GM19043 (cell line): ENCODE results near the gene GRB7.
A peak's percentile ranks its signal among the peaks of the same experiment; 100 is the strongest.
"Not testable (repeated sequence)": the region's sequence is repeated elsewhere in the genome, so short reads cannot be mapped to it uniquely, and the experiment has no call there.

Experiments
- ATAC-seq: cut with Tn5 transposase; IDR thresholded peaks from one replicate; pipeline ENCODE4 v1.9.1; 2021; ENCODE audit warnings: low read depth; ENCODE audit not compliant: unreplicated experiment

GRB7 gene

GRCh38 chr17:39730095-39730921, 7.4 kb upstream of the GRB7 start, which contains the start of gene MIEN1:
MIEN1 (minus strand) TSS chr17:39730532; CDS start chr17:39730495, 37 bp downstream.
- peak; percentile 79 for ATAC-seq

DNA sequence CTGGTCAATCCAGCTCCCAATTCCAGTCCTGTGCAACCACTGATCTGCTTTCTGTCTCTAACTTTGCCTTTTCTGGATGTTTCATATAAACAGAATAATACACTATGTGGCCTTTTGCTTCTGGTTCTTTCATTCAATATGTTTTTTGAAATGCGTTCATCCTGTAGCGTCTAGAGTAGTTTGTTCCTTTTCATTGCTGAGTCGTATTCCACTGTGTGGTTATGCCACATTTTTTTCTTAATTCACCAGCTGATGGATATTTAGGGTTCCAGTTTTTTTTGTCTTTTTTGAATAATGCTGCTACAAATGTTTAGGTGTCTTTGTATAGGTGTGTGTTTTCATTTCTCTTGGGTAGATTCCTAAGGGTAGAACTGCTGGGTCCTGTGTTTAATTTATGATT, 5.2 kb upstream of the GRB7 start:
- ATAC-seq: no peak

- ATAC-seq: no peak
These were observed 1.9 kb upstream of the GRB7 start for GRCh38 chr17:39735882-39736281.

- no peak for ATAC-seq
These were observed 1.2 kb upstream of the GRB7 start for GRCh38 chr17:39736319-39737165.

GRCh38 chr17:39737206-39737759, 455 bp upstream of the GRB7 start:
- no peak for ATAC-seq

DNA sequence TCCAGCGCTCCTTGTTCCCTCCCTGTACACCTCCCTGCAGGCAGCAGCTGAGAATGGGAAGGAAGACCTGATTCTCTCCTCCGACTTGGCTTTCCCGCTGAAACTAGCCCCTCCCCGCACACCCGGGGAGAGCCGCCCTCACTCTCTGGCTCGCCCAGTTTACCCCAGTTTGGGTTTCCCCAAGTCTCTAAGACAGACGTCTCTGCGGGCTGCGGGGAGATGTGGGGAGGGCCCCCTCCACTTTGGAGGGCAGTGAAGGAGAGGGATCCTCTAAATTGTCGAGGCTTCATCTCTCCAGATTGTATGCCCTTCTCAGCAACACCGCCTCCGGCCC, 797 bp downstream of the GRB7 start:
- ATAC-seq: no peak

- no peak for ATAC-seq
These were observed 1.5 kb downstream of the GRB7 start for GRCh38 chr17:39738983-39739884.

- no peak for ATAC-seq
These were observed 2.2 kb downstream of the GRB7 start for GRCh38 chr17:39739885-39740356.

DNA sequence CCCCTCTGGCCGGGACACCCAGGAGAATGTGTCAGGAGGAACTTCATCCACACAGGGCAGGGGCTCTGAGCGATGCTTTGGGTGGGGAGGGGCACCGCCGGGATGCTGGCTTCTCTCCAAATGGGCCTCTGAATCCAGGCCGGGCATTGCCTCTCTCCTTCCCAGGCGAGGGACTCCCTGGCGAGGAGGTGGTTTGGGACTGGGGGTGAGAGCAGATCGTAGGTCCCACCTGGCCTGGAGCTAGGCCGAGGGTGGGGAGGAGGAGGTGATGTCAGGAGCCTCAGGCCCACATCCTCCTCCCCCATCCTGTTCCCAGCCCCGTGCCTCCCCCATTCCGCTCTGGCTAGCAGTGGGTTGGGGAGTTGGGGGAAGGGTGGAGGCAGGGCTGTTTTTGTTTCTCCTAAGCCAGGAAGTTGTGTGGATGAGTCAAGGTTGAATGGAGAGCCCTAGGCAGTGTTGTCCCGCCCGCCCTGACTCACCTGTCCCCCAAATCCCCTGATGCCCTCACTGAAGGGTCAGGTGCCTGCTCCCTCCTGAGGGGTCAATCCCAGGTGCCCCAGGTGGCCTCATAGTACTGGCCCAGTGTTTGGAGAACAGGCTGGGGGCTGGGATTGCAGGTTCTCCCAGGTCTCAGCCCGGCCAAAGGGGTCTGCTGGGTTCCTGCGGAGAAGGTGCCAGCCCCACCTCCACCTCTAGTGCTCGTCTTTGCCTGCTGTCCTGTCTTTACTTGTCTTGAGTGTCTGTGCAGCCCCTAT, 2.8 kb downstream of the GRB7 start:
- ATAC-seq: no peak

DNA sequence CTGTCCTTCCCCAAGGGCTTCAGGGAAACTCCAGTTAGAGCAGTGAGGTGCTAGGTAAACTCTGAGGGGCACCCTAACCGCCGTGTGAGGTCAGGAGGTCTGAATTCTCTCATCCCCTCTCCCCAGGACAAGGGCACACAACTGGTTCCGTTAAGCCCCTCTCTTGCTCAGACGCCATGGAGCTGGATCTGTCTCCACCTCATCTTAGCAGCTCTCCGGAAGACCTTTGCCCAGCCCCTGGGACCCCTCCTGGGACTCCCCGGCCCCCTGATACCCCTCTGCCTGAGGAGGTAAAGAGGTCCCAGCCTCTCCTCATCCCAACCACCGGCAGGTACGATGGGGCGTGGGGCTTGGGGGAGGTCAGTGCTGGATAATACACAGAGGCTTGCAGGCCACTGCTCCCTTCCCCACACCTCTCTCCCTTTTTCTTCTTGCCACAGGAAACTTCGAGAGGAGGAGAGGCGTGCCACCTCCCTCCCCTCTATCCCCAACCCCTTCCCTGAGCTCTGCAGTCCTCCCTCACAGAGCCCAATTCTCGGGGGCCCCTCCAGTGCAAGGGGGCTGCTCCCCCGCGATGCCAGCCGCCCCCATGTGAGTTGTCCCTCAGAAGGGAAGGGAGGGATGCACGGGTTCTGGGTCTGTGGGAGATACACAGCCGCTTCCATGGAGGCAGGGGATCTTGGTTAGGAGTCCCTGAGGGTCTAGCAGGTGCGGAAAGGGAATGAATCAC, 4.6 kb downstream of the GRB7 start:
- no peak for ATAC-seq

- ATAC-seq: no peak
These were observed 5.2 kb downstream of the GRB7 start for GRCh38 chr17:39742856-39743436.

- ATAC-seq: no peak
These were observed 6.5 kb downstream of the GRB7 start for GRCh38 chr17:39744075-39744835.

- no peak for ATAC-seq
These were observed 7.1 kb downstream of the GRB7 start for GRCh38 chr17:39744836-39745215.

- ATAC-seq: no peak
These were observed 7.8 kb downstream of the GRB7 start for GRCh38 chr17:39745335-39746144.

DNA sequence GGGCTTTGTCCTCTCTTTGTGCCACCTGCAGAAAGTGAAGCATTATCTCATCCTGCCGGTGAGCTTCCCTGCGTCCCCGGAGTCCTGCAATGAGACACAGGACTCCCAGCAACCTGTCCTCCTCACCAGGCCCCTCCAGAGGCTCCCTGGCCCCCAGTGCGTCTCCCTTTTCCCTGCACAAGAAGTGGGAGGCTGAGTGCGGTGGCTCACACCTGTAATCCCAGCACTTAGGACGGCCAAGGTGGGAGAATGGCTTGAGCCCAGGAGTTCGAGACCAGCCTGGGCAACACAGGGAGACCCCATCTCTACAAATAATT, 8.4 kb downstream of the GRB7 start:
- no peak for ATAC-seq

- ATAC-seq: no peak
These were observed 10.0 kb downstream of the GRB7 start for GRCh38 chr17:39747745-39748144.

DNA sequence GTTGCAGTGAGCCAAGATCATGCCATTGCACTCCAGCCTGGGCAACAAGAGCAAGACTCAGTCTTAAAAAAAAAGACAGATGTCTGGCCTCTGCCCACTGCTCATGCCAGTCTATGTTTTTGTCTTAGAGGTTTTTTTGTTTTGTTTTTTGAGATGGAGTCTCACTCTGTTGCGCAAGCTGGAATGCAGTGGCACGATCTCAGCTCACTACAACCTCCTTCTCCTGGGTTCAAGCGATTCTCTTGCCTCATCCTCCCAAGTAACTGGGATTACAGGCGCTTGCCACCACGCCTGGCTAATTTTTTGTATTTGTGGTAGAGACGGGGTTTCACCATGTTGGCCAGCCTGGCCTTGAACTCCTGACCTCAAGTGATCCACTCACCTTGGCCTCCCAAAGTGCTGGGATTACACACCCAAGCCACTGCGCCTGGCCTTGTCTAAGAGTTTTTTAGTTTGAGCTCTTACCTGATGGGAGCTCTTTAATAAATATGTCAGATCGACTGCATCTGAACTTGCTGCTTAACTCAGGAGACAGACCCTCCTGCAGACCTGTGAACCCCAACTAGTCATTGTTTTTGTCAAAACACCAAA, 10.8 kb downstream of the GRB7 start:
- ATAC-seq: not testable (repeated sequence)
